ENCODE results near the gene HEMK1. TPM values are rescaled to one million over a fixed set of nuclear protein-coding genes. Genes with fewer than 3 reads are reported as not detected.
A peak's percentile ranks its signal among the peaks of the same experiment; 100 is the strongest.

HEMK1 gene
- total RNA-seq, 4 donors from 2014 or later, result 4.4 to 11.8 (median 4.9) TPM

- Histone ChIP-seq H3K4me1 (peaks cover 11 to 61% (median 26%) of the 10 kb centered on the region in 3 donors), H3K4me3 (no peak overlapping the region), H3K27ac (no peak overlapping the region), H3K27me3 (no peaks in the 10 kb centered on the region), H3K9me3 (no peaks in the 10 kb centered on the region), H3K36me3 (peaks cover 0 to 8% (median 0%) of the 10 kb centered on the region in 3 donors)
- DNase-seq, result no peak
- WGBS, 2 donors, result 73 to 83% methylated on average over 4 of the region's 4 CpGs
- intact Hi-C loops (cut with DNase I), result no loop called here
- TF ChIP-seq CTCF (IDR thresholded peaks at IDR 0.05) (no peak), POLR2A (IDR thresholded peaks at IDR 0.05) (no peak)
These were observed 19.6 kb downstream of the HEMK1 start for GRCh38 chr3:50588759-50589433.

- Histone ChIP-seq H3K27me3 (no peaks in the 10 kb centered on the region), H3K27ac (peak overlapping the region; percentile 75 to 85 (median 82)), H3K4me1 (peaks cover 11 to 68% (median 26%) of the 10 kb centered on the region in 3 donors), H3K4me3 (no peak overlapping the region), H3K36me3 (no peaks in the 10 kb centered on the region), H3K9me3 (no peaks in the 10 kb centered on the region)
- DNase-seq, result no peak
- WGBS, 2 donors, result 68% methylated on average over 4 of the region's 9 CpGs; no CpG with 5 or more reads in 1 of the 2 donors
- TF ChIP-seq POLR2A (IDR thresholded peaks at IDR 0.05) (no peak), CTCF (IDR thresholded peaks at IDR 0.05) (peak in 1 of 6 experiments; percentile 1)
- intact Hi-C loops (cut with DNase I), result no loop called here
These were observed 21.9 kb downstream of the HEMK1 start for GRCh38 chr3:50591196-50591741.

- Histone ChIP-seq H3K36me3 (no peaks in the 10 kb centered on the region), H3K9me3 (no peaks in the 10 kb centered on the region), H3K27me3 (no peaks in the 10 kb centered on the region), H3K4me1 (peaks cover 11 to 68% (median 26%) of the 10 kb centered on the region in 3 donors), H3K4me3 (no peak overlapping the region), H3K27ac (peak overlapping the region in 3 of 4 donors; percentile 32 to 85 (median 46))
- TF ChIP-seq POLR2A (IDR thresholded peaks at IDR 0.05), result no peak
- no peak for DNase-seq
- 18 to 51% methylated on average over 2 to 5 of the region's 5 CpGs for WGBS, 2 donors
- intact Hi-C loops (cut with DNase I), result no loop called here
These were observed 23.2 kb downstream of the HEMK1 start for GRCh38 chr3:50592568-50592967.

- Histone ChIP-seq H3K4me1 (peaks cover 11 to 64% (median 26%) of the 10 kb centered on the region in 3 donors), H3K9me3 (no peaks in the 10 kb centered on the region), H3K4me3 (no peak overlapping the region), H3K27ac (no peak overlapping the region), H3K27me3 (no peaks in the 10 kb centered on the region), H3K36me3 (no peaks in the 10 kb centered on the region)
- intact Hi-C loops (cut with DNase I), result no loop called here
- 16 to 38% methylated on average over 2 of the region's 2 CpGs for WGBS, 2 donors
- no peak for TF ChIP-seq POLR2A (IDR thresholded peaks at IDR 0.05)
- TF ChIP-seq CTCF (IDR thresholded peaks at IDR 0.05), result no peak
- no peak for DNase-seq
These were observed 25.0 kb downstream of the HEMK1 start for GRCh38 chr3:50594253-50594785.

GRCh38 chr3:50599115-50599715 is 29.9 kb downstream of the HEMK1 start:
- Histone ChIP-seq H3K27me3 (no peaks in the 10 kb centered on the region), H3K4me3 (no peak overlapping the region), H3K9me3 (no peaks in the 10 kb centered on the region), H3K27ac (peak overlapping the region in 3 of 4 donors; percentile 95 to 97 (median 96)), H3K4me1 (peaks cover 38 to 64% (median 41%) of the 10 kb centered on the region in 3 donors), H3K36me3 (peaks cover 0 to 2% (median 0%) of the 10 kb centered on the region in 3 donors)
- TF ChIP-seq POLR2A (IDR thresholded peaks at IDR 0.05) (no peak), CTCF (IDR thresholded peaks at IDR 0.05) (no peak)
- WGBS, 2 donors, result 86 to 95% methylated on average over 5 to 6 of the region's 6 CpGs
- no peak for DNase-seq
- intact Hi-C loops (cut with DNase I), result no loop called here

Measured in esophagus squamous epithelium (tissue), 5 donors.